ENCODE results near the gene GNG12.

Gene GNG12

DNA sequence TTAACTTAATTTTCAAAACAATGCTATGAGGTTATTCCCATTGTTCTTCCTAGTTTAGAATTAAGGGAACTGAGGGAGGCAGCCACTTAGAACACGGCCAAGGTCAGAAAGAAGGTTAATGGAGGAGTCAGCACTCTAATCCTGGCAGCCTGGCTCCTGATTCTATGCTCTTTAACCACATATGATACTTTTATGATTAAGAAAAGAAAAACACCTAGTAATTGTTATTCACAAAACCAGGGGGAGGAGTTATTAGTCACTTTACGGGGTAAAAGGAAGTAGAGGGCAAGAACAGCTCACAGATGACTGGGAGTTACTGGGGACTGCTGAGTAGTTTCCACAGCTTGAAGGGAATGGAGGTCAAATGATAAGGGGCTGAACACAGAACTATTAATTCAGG, 109.6 kb downstream of the GNG12 start:
- DNase-seq = no peak

DNA sequence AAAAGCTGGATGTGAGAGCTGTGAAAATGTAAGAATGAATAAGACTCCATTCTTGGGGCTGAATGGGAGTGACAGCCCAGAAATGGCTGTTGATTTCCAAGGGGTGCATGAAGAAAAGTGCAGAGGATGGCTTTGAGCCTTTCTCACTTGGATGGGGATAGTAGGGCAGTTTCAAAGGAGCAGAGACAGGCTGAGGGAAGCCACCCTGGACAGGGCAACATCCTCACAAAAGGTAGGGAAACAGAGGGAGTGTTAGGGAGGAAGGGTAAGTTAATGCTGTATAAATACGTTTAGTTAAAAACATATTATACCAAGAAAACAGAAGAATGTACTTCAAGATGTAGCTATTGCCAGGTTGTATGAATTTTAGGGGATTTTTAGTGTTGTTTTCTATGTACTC, 110.1 kb downstream of the GNG12 start:
- DNase-seq = no peak

DNA sequence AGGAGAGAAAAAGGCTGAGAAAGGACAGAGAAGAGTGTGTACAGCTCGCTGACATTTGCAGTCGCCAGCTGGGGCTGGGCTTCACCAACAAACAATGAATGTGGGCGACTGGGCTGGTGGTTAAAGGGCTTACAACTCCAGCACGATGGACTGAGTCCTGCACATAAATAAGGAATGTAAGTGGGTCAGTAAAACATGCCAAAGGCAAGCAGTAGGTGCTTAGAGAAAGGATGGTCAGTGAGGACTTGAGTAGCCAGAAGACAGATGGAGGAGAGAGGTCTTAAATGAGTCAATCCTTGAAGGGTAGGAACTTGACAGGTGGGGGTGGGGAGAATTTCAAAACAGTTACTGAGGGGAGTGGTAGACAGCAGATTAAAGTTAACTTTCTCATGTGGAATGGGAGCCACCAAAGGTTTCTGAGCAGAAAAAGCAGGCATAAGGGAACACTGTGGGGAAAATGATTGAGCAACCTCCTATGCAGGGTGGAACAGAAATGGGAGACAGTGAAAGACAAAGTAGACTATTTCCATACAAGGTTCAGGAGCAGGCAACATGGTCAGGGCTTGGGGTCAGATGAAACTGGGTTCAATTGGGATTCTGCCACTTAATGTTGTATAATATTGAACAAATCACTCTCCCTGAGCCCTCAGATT, 110.8 kb downstream of the GNG12 start:
- no peak for DNase-seq

DNA sequence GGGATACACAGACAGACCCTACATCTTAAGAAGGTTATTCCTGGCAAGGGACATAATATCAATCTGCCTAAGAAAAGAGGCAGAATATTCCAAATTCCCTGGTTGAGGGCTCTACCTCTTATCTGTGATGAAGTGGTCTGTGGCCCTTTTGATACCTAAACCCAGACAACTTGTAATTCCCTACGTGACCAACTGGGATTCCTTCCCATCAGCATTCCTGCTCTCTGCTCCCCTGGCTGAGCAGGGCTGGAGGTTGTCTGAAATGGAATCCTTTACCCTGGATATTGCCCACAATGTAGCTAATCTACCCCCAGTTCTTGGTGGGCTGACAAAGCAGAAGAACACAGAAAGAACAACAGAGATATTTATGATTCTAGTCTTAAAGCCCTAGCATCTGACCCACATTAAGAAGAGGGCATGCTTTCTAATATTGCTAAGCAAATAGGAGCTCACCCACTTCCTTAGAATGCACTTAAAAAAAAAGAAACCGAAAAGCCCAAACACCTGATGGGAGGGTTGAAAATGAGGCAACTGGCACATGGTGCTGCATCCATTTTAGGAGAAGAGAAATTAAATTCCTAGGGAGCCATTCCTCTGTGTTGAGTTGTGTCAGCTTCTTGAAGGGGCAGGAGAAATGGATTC, 111.5 kb downstream of the GNG12 start:
- no peak for DNase-seq

DNA sequence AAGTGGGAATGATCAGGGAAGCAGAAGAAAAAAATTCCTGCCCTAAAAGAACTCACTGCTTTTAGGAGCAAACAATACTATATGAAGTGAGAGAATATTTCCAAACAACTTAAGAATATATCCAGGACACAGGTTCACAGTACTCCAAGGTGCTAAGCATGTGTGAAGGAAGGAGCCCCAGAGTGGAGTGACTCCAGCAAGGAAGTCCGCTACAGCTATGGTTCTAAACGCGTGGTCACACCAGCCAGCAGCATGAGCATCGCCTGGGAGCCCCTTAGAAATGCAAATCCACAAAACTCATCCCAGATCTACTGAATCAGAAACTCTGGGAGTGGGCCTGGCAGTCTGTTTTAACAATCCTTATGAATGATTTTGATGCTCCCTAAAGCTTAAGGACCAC, 112.2 kb downstream of the GNG12 start:
- no peak for DNase-seq

DNA sequence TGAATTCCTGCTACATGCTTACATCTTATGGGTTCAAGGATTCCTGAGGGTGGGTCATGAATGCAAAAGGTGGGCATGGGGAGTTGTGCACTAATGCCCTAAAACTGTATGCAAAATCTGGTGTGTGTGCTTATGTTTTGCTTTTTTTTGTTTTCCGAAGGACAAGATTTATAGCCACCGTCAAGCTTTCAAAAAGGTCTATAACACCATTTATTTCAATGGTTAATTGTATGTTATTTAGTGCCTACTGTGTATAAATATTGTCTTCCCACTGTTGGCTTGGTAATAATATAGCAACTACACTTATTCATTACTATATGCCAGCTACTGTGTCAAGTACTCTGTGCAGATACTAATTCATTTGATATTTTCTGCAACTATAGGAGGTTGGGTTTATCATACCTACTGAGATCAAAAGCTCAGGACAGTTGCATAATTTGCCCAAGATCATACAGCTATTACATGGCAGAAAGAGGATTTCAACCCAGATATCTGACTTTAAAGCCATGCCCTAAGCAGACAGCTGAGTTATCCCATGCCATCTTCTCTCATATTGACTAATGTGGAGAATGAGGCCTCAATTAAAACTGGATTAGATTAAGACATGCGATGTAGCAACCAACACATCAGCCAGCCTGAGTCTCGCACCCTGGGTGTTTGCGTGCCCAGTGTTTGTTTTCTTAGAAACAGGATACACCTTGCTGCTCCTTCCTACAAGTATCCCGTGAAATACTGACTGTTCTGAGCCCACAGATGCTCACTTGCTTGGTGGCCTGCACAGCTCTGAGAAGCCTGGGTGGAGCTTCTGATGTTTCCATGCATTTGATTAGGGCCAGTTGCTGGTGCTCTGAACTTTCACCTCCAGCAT, 113.7 kb downstream of the GNG12 start:
- DNase-seq = no peak

DNA sequence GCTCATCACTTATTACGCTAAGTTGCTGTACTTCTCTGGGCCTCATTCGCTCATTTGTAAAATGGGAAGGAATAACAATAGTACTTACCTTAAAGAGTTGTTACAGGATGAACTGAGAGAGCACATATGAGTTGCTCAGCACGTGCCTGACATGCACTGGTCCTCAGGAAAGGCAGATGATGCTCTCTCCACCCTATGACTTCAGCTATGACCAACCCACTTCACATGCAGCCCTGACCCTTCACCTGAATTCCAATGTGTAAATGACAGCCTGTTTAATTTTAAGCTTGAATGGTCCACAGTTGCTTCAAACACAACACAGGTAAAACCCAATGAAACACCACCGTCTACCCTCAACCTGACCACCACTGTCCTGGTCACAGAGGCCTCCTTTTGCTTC, 115.4 kb downstream of the GNG12 start:
- DNase-seq = no peak

DNA sequence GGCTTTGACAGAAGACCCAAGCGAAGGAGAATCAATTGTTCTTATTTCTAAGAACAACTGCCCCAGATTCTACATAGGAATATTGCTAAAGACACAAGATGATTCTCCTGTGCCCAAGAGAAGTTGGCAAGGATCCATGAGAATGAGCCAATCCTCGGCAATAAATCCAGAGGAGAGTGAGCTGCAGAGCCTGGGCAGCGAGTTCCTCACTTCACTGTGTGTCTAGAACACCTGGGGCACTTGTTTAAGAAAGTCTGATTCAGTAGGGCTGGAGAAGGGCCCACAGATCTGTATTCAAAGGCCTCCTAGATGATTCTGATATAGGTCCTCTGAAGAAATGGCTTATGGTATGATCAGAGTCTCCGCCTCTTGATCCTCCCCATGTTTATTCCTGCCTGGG, 116.5 kb downstream of the GNG12 start:
- no peak for DNase-seq

DNA sequence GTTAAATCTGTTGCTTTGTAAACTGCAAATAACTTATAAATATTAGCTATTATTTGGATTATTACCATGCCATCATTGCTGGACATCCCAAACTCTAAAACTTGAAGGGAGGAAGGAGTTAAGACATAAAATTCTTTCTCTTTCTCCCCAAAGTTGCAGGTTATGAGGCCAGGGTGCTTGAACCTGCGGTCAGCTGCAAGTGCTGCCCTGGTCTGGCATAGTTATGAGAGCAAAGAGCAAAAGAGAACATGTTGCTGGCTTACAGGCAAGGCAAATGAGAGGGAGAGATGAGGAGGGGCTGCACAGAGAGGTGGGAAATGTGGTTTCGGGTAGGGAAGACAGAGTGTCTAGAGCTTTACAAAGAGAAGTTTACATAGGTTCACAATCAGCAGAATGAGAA, 117.4 kb downstream of the GNG12 start:
- DNase-seq = no peak

DNA sequence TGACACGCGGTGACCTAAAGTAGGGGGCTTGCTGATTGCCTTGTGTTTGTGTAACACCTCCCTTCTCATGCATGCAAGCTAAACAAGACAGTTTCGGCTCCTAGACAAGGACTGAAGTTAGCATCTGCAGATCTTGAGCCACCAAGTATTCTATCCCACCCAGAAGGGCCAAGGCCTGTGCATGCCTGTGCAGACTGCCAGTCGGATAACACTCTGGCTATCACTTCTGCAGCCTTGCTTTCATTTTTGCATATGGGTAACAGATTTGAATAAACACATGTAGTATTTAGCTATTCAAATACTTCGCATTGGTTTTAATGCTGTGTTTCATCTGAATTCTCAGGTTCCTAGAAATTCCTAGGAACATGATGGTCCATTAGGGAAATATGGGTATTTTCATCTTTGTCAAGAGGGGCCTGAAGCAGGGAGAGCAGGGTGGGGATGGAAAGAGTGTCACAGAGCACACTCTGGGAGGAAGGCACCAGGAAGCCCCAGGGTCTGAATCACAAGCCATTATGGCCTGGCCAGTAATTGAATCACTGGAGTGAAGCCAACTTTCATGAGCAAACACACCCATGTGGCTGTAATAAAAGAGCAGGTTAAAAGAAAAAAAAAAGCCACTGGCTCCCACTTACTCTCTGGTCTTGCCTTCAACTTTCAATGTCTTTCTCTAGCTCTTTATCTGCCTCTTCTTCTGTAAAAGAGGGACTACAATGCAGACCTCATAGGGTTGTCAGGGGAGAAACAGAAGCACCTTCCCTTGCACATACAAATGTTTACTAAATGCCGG, 120.0 kb downstream of the GNG12 start:
- peak; percentile 87 for DNase-seq

DNA sequence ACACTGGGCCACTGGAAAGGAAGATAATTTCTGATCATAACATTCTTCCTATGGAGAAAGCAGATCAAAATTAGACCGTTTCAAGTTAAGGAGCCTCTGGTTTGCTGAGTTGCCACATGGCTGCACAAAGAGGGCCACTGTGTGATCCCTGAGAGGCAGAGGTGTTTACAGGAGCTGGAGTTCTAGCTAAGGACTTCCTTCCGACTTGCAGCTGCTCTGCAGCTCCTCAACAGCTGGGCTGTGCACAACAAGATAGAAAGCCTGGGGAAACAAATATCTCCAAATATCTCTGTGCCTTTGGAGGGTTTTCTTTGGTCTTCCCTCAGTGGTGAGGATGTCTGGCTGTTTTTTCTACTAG, 121.4 kb downstream of the GNG12 start:
- no peak for DNase-seq

DNA sequence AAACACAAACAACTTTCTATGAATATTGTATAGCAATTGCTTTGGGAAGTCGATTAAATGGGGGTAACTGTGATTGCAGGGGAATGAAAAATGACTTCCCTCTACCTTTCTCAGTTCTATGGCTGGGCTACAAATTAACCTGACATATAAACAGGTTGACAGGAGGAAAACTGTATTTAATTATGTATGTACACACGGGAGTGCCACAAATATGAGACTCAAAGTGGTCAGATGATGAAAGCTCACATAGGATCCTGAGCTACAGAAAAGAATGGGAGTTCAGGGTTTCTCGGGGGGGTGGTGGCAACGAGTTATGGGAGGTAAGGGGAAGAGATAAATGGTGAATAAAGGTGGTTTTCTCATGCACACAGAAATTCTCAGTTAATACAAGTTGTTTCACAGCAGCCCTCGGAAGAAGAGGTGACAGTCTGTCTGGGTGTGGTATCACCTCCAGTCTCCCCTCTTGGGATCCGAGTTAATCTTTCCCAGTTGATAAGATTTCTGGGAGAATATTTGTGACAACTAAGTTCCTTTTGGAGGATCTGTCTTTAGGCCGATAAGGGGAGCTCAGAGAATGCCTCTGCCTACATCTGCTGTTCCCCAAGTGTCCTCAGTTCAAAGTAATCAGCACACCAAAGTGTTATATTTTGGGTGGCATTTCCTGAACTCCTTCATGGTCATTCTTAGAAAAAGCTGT, 122.0 kb downstream of the GNG12 start:
- DNase-seq = no peak

DNA sequence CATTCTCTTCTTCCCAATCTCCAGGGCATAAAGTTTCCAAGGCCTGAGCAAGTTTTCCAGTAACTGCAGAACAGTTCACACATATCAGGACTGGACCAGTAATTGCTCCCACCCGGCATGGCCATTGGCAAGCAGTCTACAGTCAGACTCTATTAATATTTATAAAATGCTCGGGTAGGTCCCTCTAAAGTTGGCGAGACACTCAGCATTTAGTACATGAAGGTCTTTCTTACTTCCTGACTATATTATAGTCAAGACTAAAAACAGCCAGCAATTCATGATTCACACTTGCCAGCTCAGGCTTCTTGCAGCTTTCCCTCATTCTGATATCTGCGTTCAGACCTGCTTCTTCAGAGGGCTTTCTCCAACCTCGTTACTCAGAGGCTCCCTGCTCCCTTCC, 122.8 kb downstream of the GNG12 start:
- no peak for DNase-seq

DNA sequence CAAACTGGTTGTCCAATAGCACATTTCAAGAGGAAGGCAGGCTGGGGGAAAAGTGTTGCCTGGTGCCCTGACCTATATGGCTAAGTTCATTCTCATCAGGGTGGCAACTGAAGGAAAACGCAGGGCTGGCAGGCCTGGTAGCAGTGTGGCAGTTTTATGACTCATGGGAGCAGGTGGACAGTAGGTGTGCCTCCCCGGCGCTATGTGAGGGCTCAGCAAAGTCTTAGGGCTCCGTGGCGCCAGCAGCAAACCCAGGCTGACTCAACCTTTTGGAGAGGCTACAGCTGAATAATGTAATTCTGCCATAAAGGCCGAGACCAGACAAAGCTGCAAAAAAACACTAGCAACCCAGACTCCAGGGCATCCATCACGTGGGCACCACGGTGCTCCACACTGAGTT, 124.7 kb downstream of the GNG12 start:
- no peak for DNase-seq

DNA sequence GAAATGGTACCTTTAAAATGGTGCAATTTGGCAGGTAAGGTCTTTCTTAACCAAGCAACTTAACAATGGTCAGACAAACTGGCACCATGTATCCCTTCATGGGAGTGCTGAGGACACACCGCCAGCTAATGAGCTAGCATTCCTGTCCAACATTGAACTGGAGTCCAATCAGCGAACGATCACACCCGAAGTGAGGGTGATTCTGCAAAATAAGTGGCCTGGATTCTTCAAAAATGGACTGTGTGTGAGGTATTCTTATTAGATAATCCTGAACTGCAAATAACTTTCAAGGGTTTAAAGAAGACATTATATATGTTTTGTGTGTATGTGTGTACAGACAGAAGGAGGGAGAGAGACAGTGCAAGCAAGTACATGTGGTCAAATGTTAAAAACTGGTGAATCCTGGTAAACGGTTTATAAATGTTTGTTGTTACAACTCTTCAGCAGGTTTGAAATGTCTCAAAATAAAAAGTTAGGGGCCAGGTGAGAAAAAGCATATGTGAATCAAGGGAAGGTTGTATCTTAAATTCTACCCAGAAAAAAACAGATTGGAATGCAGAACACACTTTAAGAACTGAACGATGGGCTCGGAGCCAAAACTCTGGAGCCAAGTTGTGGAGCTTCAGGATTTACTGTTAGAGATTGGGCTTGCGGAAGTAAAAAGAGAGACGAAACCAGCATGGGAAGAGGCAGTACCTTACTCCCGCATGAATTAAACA, 127.4 kb downstream of the GNG12 start:
- no peak for DNase-seq

DNA sequence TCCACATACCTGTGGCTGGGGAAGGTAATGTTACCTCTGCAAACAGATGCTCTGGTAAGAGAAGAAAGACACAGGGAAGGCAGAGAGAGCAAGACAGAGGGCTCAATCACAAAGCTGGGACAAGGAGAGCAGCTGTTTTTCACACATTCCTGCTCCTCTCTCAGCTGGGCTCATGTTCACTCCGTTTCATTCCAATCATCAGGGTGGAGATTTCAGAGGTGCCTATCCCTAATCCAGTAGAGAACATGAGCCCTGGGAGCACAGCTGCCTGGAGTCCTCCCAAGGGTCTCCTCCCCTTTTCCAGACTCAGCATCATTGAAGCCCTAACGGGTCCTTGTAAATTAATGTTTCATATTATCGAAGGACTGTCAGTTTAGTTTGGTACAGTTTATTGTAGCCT, 128.9 kb downstream of the GNG12 start:
- no peak for DNase-seq

DNA sequence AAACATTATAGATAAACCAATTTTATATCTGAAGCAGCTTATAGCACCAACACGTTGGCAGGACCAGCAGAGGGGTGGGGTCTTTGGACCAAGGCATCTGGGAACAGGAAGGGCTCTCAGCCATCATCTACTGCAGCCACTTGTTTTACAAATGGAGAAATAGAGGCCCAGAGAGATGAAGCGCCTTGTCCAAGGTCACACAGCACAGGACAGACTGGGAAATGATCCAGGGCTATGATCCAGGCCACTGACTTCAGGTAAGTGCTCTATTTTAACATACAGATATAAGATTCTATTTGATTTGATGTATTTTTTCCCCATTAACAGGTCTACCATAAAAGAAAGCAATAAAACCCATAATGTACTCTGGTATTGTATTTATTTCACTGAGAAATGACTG, 131.4 kb downstream of the GNG12 start:
- no peak for DNase-seq

DNA sequence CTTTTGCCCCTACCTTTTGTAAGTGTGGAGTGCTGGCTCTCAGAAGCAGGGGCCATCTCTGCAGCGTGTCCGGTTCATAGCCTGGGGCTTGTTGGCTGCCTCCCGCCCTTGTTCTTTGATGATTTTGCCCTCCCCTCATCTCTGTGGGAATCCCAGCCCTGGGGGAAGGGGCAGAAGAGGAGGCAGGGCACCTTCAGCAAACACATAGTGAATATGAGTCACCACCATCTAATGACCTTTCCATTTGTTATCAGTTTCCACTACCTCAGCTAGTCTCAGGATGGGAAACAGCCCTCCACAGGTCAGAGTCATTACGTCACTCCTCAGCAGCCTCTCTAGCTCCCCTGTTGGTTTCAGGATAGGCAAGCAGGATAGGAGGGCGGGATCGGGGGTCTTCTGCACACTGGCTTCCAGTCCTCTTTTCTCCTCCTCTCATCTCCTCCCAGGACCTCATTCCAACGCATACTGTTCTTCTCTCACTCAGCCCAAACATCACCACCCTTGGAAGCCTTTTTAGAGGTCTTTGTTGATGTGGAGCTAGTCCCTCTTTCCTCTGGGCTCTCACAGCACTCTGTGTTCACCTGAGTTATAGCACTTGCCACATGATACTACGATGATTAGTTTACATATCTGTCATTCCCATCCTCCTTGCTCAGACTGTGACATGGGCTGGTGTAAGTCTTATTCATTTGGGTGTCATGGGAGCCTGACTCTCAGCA, 132.4 kb downstream of the GNG12 start:
- DNase-seq = no peak

DNA sequence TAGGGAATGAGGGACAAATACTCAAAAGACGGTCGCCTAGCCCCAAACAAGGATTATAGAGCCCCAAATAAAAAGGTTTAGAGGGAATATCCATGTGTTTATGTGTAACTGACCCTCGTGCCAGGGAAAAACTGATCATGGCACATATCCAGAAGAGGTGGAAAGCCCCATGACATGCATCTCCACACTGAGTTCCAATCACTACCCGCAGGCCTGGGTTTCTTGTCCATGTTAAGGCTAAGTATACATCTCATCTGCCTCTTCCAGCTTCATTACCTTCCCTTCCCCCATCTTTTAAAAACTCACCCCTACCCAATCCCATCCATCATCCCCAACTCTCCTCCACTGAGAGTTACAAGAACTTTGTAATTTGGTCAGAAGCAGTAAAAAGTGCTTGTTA, 133.0 kb downstream of the GNG12 start:
- no peak for DNase-seq

DNA sequence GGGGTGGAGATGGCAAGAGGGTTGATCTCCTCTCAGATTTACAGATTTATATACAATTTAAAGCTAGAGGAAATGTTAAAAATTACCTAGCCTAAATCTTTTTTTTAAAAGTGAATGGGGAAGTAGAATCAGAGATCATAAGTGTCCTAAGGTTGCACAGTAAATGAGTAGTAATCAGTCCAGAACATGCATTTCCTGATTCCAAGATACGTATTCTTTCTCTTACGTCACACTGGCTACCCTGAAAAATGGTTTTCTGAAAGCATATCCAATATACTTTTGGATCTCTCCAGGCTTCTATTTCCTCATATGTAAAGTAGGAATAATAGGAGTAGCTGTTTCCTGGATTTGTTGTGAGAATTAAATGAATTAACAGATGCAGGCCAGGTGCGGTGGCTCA, 136.6 kb downstream of the GNG12 start:
- DNase-seq = no peak

DNA sequence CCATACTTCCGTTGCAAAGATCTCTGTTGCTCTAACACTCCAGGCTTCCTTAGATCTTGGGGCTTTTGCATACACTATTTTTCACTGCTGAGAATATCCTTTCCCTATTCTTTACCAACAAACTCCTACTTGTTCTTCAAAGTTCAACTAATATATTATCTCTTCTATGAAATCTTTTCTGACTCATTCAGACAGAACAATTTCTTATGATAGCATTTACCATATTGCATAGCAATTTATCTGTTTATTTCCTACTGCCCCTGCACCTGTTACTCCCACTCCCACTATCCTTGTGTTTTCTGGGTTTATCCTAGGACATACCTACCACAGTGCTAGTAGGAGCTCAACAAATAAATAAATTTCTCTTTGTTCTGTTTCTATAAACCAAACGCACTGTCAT, 137.3 kb downstream of the GNG12 start:
- no peak for DNase-seq

Data from NCI-H1092 (cell line).